Caco-2 (cell line): ENCODE results near the gene SLC6A18. TPM values are rescaled to one million over a fixed set of nuclear protein-coding genes. Genes with fewer than 3 reads are reported as not detected.

ENCODE experiments used
- BruUV-seq: library from RNA; stranded (reverse); fragments of 400-500 nt; replicated peaks from 2 replicates; lab custom pipeline; 2021; lab: Mats Ljungman, UMichigan
- CTCF ChIA-PET: fragments of 300-600 bp; sonication (Branson Sonifier 250); formaldehyde crosslinking; loops from one replicate; lab custom pipeline; 2022; ENCODE audit warnings: antibody characterized with exemption; lab: Charles Lee
- POLR2A ChIA-PET: fragments of 300-600 bp; sonication (Branson Sonifier 250); formaldehyde crosslinking; loops from one replicate; lab custom pipeline; 2022; ENCODE audit warnings: antibody characterized with exemption; lab: Charles Lee
- DNase-seq, 2 experiments: peaks; one replicate each; pipeline versions ENCODE4 v3.0.0 to v3.0.0-alpha.2; 2020 to 2022
- H3K27me3 ChIP-seq: replicated peaks from 2 replicates; pipeline ENCODE4 v1.6.0; 2011; ENCODE audit warnings: low read length; ENCODE audit not compliant: control insufficient read depth, insufficient read depth
- H3K36me3 ChIP-seq: 2 replicates; pipeline ENCODE4 v1.5.1; 2011; ENCODE audit warnings: low read length; ENCODE audit not compliant: control insufficient read depth, insufficient read depth
- H3K4me1 ChIP-seq: fragments of 250-450 bp; sonication (Bioruptor Pico); 2 replicates; pipeline ENCODE4 v1.5.1; 2020; ENCODE audit warnings: mild to moderate bottlenecking
- H3K4me3 ChIP-seq: 2 replicates; pipeline ENCODE4 v1.5.1; 2011; ENCODE audit warnings: low read depth, mild to moderate bottlenecking, control low read depth, low read length
- H3K9me3 ChIP-seq: fragments of 250-450 bp; sonication (Bioruptor Pico); 2 replicates; pipeline ENCODE4 v1.5.1; 2020; ENCODE audit warnings: mild to moderate bottlenecking, moderate library complexity
- H3K27ac Mint-ChIP-seq: one replicate; pipeline ENCODE4 v1.8.0; 2022; ENCODE audit warnings: mixed read lengths; ENCODE audit not compliant: unreplicated experiment
- H3K27me3 Mint-ChIP-seq: one replicate; pipeline ENCODE4 v1.8.0; 2022; ENCODE audit warnings: mixed read lengths; ENCODE audit not compliant: insufficient read depth, unreplicated experiment
- H3K36me3 Mint-ChIP-seq: one replicate; pipeline ENCODE4 v1.8.0; 2022; ENCODE audit warnings: mild to moderate bottlenecking, mixed read lengths; ENCODE audit not compliant: insufficient read depth, unreplicated experiment
- H3K4me1 Mint-ChIP-seq: one replicate; pipeline ENCODE4 v1.8.0; 2022; ENCODE audit warnings: low read depth, mixed read lengths; ENCODE audit not compliant: unreplicated experiment
- H3K4me3 Mint-ChIP-seq: one replicate; pipeline ENCODE4 v1.8.0; 2022; ENCODE audit warnings: mild to moderate bottlenecking, moderate library complexity, mixed read lengths; ENCODE audit not compliant: unreplicated experiment
- H3K9me3 Mint-ChIP-seq: one replicate; pipeline ENCODE4 v1.8.0; 2022; ENCODE audit warnings: mixed read lengths; ENCODE audit not compliant: unreplicated experiment
- CTCF ChIP-seq, 2 experiments: fragments of 200-600 bp in 1 of 2; IDR thresholded peaks; 1 replicate in 1 of 2; 2 replicates in 1 of 2; pipeline versions ENCODE4 v1.5.1 to v1.8.0; 2011 to 2022; ENCODE audit warnings: antibody characterized with exemption in 1 of 2, control low read depth in 1 of 2, inconsistent platforms in 1 of 2, low read depth in 1 of 2, low read length in 1 of 2, mild to moderate bottlenecking in 1 of 2, moderate library complexity in 1 of 2; ENCODE audit not compliant: insufficient read depth in 1 of 2, severe bottlenecking in 1 of 2, unreplicated experiment in 1 of 2
- intact Hi-C: fragments of 100-400 bp; cut with micrococcal nuclease; formaldehyde crosslinking; loops from one replicate; pipeline ENCODE4 v1.10.0; 2022; ENCODE audit not compliant: unreplicated experiment
- total RNA-seq: library from RNA; stranded (reverse); gene quantifications from 2 replicates; pipeline ENCODE4 v1.2.3, GENCODE V29; 2022

The SLC6A18 gene
- total RNA-seq, 1 experiment from 2014 or later = not detected

GRCh38 chr5:1201327-1202025, 23.7 kb upstream of the SLC6A18 start, which contains the start of gene SLC6A19:
Gene SLC6A19 (plus strand): TSS chr5:1201595. CDS start chr5:1201651, 56 bp downstream.
- Mint-ChIP-seq H3K27me3 (no peaks in the 10 kb centered on the region), H3K4me1 (no peaks in the 10 kb centered on the region), H3K4me3 (no peak within 1 kb of the TSS), H3K9me3 (no peaks in the 10 kb centered on the region), H3K27ac (no peak within 1 kb of the TSS), H3K36me3 (no peaks in the 10 kb centered on the region)
- Histone ChIP-seq H3K27me3 (no peaks in the 10 kb centered on the region), H3K9me3 (no peaks in the 10 kb centered on the region), H3K4me1 (peaks cover 62% of the 10 kb centered on the region), H3K4me3 (no peak within 1 kb of the TSS), H3K36me3 (no peaks in the 10 kb centered on the region)
- CTCF ChIA-PET = interaction anchor here (1.2 kb wide), 1 partner anchor 16 kb away, joined by 4 read pairs; no protein-coding TSS in a partner anchor
- intact Hi-C loops = no loop called here
- POLR2A ChIA-PET = interaction anchor here (0.6 kb wide), 1 partner anchor 554 kb away, joined by 3 read pairs; no protein-coding TSS in a partner anchor
- no peak for DNase-seq
- no peak for TF ChIP-seq CTCF (IDR thresholded peaks at IDR 0.05; ENCODE audit: insufficient read depth in 1 of 2, low read depth in 1 of 2, low read length in 1 of 2, severe bottlenecking in 1 of 2, unreplicated experiment in 1 of 2)
- no TSS peak for BruUV-seq

- no peak overlapping the region for H3K4me3 ChIP-seq
- intact Hi-C loops = no loop called here
- H3K27me3 ChIP-seq = no peaks in the 10 kb centered on the region
Measured at GRCh38 chr5:1202026-1202797, 23.0 kb upstream of the SLC6A18 start.

More at GRCh38 chr5:1202026-1202797, 23.0 kb upstream of the SLC6A18 start:
- Mint-ChIP-seq H3K4me3 (no peak overlapping the region), H3K27ac (no peak overlapping the region), H3K27me3 (no peaks in the 10 kb centered on the region), H3K4me1 (no peaks in the 10 kb centered on the region), H3K9me3 (no peaks in the 10 kb centered on the region), H3K36me3 (no peaks in the 10 kb centered on the region)
- Histone ChIP-seq H3K4me1 (peaks cover 62% of the 10 kb centered on the region), H3K36me3 (no peaks in the 10 kb centered on the region), H3K9me3 (no peaks in the 10 kb centered on the region)
- no TSS peak for BruUV-seq
- no peak for DNase-seq
- CTCF ChIA-PET = no interaction called here
- no peak for TF ChIP-seq CTCF (IDR thresholded peaks at IDR 0.05; ENCODE audit: insufficient read depth in 1 of 2, low read depth in 1 of 2, low read length in 1 of 2, severe bottlenecking in 1 of 2, unreplicated experiment in 1 of 2)
- POLR2A ChIA-PET = no interaction called here
